ENCODE results near the gene SOCS3.

- TF ChIP-seq CTCF (IDR thresholded peaks at IDR 0.05), result no peak
- no peak for TF ChIP-seq RAD21 (conservative IDR thresholded peaks at IDR 0.05 in 1 of 2, IDR thresholded peaks at IDR 0.05 in 1 of 2)
- TF ChIP-seq RFX5 (IDR thresholded peaks at IDR 0.05), result no peak
- TF ChIP-seq GATA3 (IDR thresholded peaks at IDR 0.05; ENCODE audit: borderline replicate concordance), result no peak
- TF ChIP-seq ZFP36 (IDR thresholded peaks at IDR 0.05; ENCODE audit: borderline replicate concordance, partially characterized antibody), result no peak
- no peak for TF ChIP-seq JUNB (IDR thresholded peaks at IDR 0.05)
- TF ChIP-seq EP300 (IDR thresholded peaks at IDR 0.05), result no peak
Observed at GRCh38 chr17:78343543-78344201, 16.2 kb downstream of the SOCS3 start.

Measured in A549 (cell line).